MCF 10A (cell line): ENCODE measurements around the gene NCKAP1. TPM values are rescaled to one million over a fixed set of nuclear protein-coding genes. Genes with fewer than 3 reads are reported as not detected.
A peak's percentile ranks its signal among the peaks of the same experiment; 100 is the strongest.

Experiments
- BruUV-seq: library from RNA; stranded (reverse); fragments of 400-500 nt; replicated peaks from 2 replicates; lab custom pipeline; 2021; lab: Mats Ljungman, UMichigan
- CTCF ChIA-PET: fragments of 300-600 bp; sonication (Branson Sonifier 250); formaldehyde crosslinking; extraction: SDS; loops from one replicate; lab custom pipeline; 2021; ENCODE audit warnings: antibody characterized with exemption, inconsistent platforms; lab: Yijun Ruan, JAX
- POLR2A ChIA-PET: fragments of 300-600, 350-650 bp; sonication (Branson Sonifier 250); formaldehyde crosslinking; extraction: SDS; loops from one replicate; lab custom pipeline; 2020; ENCODE audit warnings: antibody characterized with exemption, inconsistent platforms; lab: Yijun Ruan, JAX
- DNase-seq: peaks from one replicate; pipeline ENCODE4 v3.0.0-alpha.2; 2018; ENCODE audit not compliant: unreplicated experiment
- H3K27ac Mint-ChIP-seq: one replicate; pipeline ENCODE4 v1.8.0; 2022; ENCODE audit warnings: mild to moderate bottlenecking, low read depth, mixed read lengths; ENCODE audit not compliant: unreplicated experiment
- H3K27me3 Mint-ChIP-seq: one replicate; pipeline ENCODE4 v1.8.0; 2022; ENCODE audit warnings: mixed read lengths; ENCODE audit not compliant: insufficient read depth, unreplicated experiment
- H3K36me3 Mint-ChIP-seq: one replicate; pipeline ENCODE4 v1.8.0; 2022; ENCODE audit warnings: mild to moderate bottlenecking, moderate library complexity, mixed read lengths; ENCODE audit not compliant: insufficient read depth, unreplicated experiment
- H3K4me1 Mint-ChIP-seq: one replicate; pipeline ENCODE4 v1.8.0; 2022; ENCODE audit warnings: mixed read lengths; ENCODE audit not compliant: insufficient read depth, unreplicated experiment
- H3K4me3 Mint-ChIP-seq: one replicate; pipeline ENCODE4 v1.8.0; 2022; ENCODE audit warnings: mild to moderate bottlenecking, moderate library complexity, mixed read lengths; ENCODE audit not compliant: unreplicated experiment
- H3K9me3 Mint-ChIP-seq: one replicate; pipeline ENCODE4 v1.8.0; 2022; ENCODE audit warnings: mixed read lengths; ENCODE audit not compliant: unreplicated experiment
- CTCF ChIP-seq: fragments of 200-600 bp; IDR thresholded peaks from one replicate; pipeline ENCODE4 v1.8.0; 2022; ENCODE audit warnings: antibody characterized with exemption, mild to moderate bottlenecking; ENCODE audit not compliant: unreplicated experiment
- intact Hi-C: fragments of 100-400 bp; cut with micrococcal nuclease; formaldehyde crosslinking; loops from 2 replicates; pipeline ENCODE4 v1.14.1; 2022
- total RNA-seq: library from RNA; stranded (reverse); gene quantifications from 2 replicates; pipeline ENCODE4 v1.2.3, GENCODE V29; 2022

Gene NCKAP1
- total RNA-seq, 1 experiment from 2014 or later = 160 TPM

- Mint-ChIP-seq H3K9me3 (no peaks in the 10 kb centered on the region), H3K27ac (peak overlapping the region; percentile 1), H3K4me3 (no peak overlapping the region), H3K36me3 (peaks cover 33% of the 10 kb centered on the region), H3K4me1 (peaks cover 45% of the 10 kb centered on the region), H3K27me3 (no peaks in the 10 kb centered on the region)
- BruUV-seq = no TSS peak
- ChIA-PET POLR2A (interaction anchor here (0.6 to 1.7 kb wide), 4 partner anchors 14 to 912 kb away, joined by 3 to 4 read pairs (median 4); no protein-coding TSS in a partner anchor), CTCF (interaction anchor here (1.5 to 1.7 kb wide), 2 partner anchors 11 to 15 kb away, joined by 3 to 5 read pairs; no protein-coding TSS in a partner anchor)
- no peak for DNase-seq
- intact Hi-C loops = no loop called here
- no peak for TF ChIP-seq CTCF
Observed at GRCh38 chr2:183011743-183012142, 26.5 kb downstream of the NCKAP1 start.

- Mint-ChIP-seq H3K4me3 (no peak overlapping the region), H3K9me3 (no peaks in the 10 kb centered on the region), H3K36me3 (peaks cover 27% of the 10 kb centered on the region), H3K27me3 (no peaks in the 10 kb centered on the region), H3K4me1 (peaks cover 40% of the 10 kb centered on the region), H3K27ac (no peak overlapping the region)
- BruUV-seq = no TSS peak
- DNase-seq = peak; percentile 54
- intact Hi-C loops = no loop called here
- POLR2A ChIA-PET = interaction anchor here (1.2 kb wide), 1 partner anchor 11 kb away, joined by 4 read pairs; no protein-coding TSS in a partner anchor
- TF ChIP-seq CTCF = no peak
- CTCF ChIA-PET = interaction anchor here (0.9 to 1.7 kb wide), 3 partner anchors 17 to 30 kb away, joined by 3 to 5 read pairs (median 4); no protein-coding TSS in a partner anchor
Observed at GRCh38 chr2:183010112-183010511, 28.1 kb downstream of the NCKAP1 start.

GRCh38 chr2:183009249-183009899 is 28.9 kb downstream of the NCKAP1 start:
- CTCF ChIA-PET = interaction anchor here (1.0 kb wide), 1 partner anchor 29 kb away, joined by 3 read pairs; no protein-coding TSS in a partner anchor
- BruUV-seq = no TSS peak
- no peaks in the 10 kb centered on the region for H3K27me3 Mint-ChIP-seq
- DNase-seq = no peak
- H3K36me3 Mint-ChIP-seq = peaks cover 27% of the 10 kb centered on the region
- H3K27ac Mint-ChIP-seq = no peak overlapping the region
- POLR2A ChIA-PET = no interaction called here
- intact Hi-C loops = no loop called here
- no peaks in the 10 kb centered on the region for H3K9me3 Mint-ChIP-seq
- TF ChIP-seq CTCF = no peak
- no peak overlapping the region for H3K4me3 Mint-ChIP-seq
- H3K4me1 Mint-ChIP-seq = peaks cover 38% of the 10 kb centered on the region

- intact Hi-C loops = no loop called here
- H3K27me3 Mint-ChIP-seq = no peaks in the 10 kb centered on the region
- H3K4me3 Mint-ChIP-seq = no peak overlapping the region
- no peak for TF ChIP-seq CTCF
- no TSS peak for BruUV-seq
- POLR2A ChIA-PET = interaction anchor here (1.5 kb wide), 2 partner anchors 8 to 21 kb away, joined by 3 read pairs; no protein-coding TSS in a partner anchor
- no peak overlapping the region for H3K27ac Mint-ChIP-seq
- H3K36me3 Mint-ChIP-seq = peaks cover 44% of the 10 kb centered on the region
- DNase-seq = no peak
- CTCF ChIA-PET = interaction anchor here (1.5 kb wide), 1 partner anchor 22 kb away, joined by 4 read pairs; no protein-coding TSS in a partner anchor
- H3K9me3 Mint-ChIP-seq = no peaks in the 10 kb centered on the region
- H3K4me1 Mint-ChIP-seq = peaks cover 15% of the 10 kb centered on the region
Observed at GRCh38 chr2:183001948-183002347, 36.3 kb downstream of the NCKAP1 start.
